HAP-1 (cell line): Measurements from ENCODE around the gene ITGB6.
"Not testable (repeated sequence)": the region's sequence is repeated elsewhere in the genome, so short reads cannot be mapped to it uniquely, and the experiment has no call there.

Experiments used
- DNase-seq, 2 experiments: peaks; one replicate each; pipeline ENCODE4 v3.0.0-alpha.2; 2016 to 2020; ENCODE audit warnings: low spot score in 2 of 2
- H3K27me3 ChIP-seq: fragments of 250-450 bp; sonication (Bioruptor Pico); 2 replicates; pipeline ENCODE4 v1.5.1; 2020; ENCODE audit warnings: low read depth, mild to moderate bottlenecking, moderate library complexity
- H3K36me3 ChIP-seq: fragments of 250-450 bp; sonication (Bioruptor Pico); replicated peaks from 2 replicates; pipeline ENCODE4 v1.5.1; 2020; ENCODE audit warnings: mild to moderate bottlenecking
- H3K4me1 ChIP-seq: fragments of 250-450 bp; sonication (Bioruptor Pico); 2 replicates; pipeline ENCODE4 v1.5.1; 2020; ENCODE audit warnings: mild to moderate bottlenecking
- H3K4me3 ChIP-seq: fragments of 250-450 bp; sonication (Bioruptor Pico); 2 replicates; pipeline ENCODE4 v1.5.1; 2020; ENCODE audit warnings: mild to moderate bottlenecking, moderate library complexity
- H3K9me3 ChIP-seq: fragments of 250-450 bp; sonication (Bioruptor Pico); 2 replicates; pipeline ENCODE4 v1.5.1; 2020; ENCODE audit warnings: mild to moderate bottlenecking, moderate library complexity
- in situ Hi-C: fragments of 300-500 bp; cut with MboI; formaldehyde crosslinking; loops from 3 replicates; pipeline ENCODE4 v1.14.3; 2020; ENCODE audit warnings: low sequenced_read_pairs, inconsistent platforms, mixed read lengths

Gene ITGB6

DNA sequence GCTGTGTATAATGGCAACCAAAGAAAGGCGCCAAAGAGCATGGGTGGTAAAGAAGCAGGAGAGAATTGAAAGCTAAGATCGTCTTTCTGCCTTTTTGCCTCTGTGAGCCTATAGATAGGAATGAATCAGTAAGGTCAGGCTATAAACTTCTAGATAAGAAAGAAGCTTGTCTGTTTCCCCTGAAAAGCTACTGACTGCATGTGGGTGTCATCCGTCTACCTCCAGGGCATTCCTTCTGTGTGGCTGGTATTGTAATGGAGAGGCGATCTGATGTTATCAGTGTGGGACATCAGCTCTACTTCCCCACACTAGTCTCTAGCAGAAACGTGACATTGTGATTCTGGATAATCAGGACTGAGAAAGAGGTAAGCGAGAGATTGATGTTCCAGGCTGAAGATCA lies 74.2 kb downstream of the ITGB6 start:
- Histone ChIP-seq H3K4me3 (no peak overlapping the region), H3K4me1 (no peaks in the 10 kb centered on the region; the same call in 1 of the 2 replicates), H3K36me3 (no peaks in the 10 kb centered on the region), H3K27me3 (peaks cover 2% of the 10 kb centered on the region; the same call in 1 of the 2 replicates), H3K9me3 (no peaks in the 10 kb centered on the region)
- peak; percentile 25 to 34 for DNase-seq
- in situ Hi-C loops, result no loop called here

DNA sequence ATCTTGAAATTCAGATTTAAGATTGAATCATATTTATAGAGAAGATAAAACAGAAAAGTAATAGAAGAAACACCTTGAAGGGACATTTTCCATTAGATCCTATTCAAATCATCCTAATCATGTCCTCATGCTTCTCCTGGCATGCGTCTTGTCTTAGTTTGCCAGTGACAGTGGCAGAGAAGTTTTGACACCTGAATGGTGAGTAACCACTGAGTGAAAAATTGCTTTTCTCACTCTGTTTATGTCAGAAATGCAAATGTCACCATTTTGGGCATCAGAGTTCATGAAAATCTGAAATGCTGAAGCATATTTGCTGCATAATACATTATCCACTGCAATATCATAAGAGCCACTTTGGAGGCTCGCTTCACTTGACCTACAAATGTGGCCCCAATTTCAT lies 74.7 kb downstream of the ITGB6 start:
- Histone ChIP-seq H3K36me3 (no peaks in the 10 kb centered on the region), H3K9me3 (no peaks in the 10 kb centered on the region), H3K4me1 (no peaks in the 10 kb centered on the region; the same call in 1 of the 2 replicates), H3K27me3 (peaks cover 2% of the 10 kb centered on the region; the same call in 1 of the 2 replicates), H3K4me3 (no peak overlapping the region)
- DNase-seq, result no peak
- in situ Hi-C loops, result no loop called here

DNA sequence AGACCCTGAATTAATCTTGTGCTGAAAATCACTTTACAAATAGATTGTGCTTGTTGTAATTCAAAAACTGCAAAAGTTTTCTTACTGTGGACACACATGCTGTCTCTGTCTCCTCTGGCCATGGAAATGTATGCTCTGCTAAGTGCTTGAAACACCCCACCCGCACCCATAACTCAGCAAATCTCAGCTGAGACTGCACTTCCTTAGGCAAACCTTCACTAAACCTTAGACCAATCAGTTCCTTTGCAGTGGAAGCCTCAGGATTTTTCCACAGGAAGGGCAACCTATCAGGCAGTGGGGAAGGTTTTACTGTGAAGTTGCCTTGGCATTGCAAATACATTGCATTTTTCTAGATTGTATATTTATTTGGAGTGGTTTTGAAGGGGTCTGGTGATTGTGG lies 75.5 kb downstream of the ITGB6 start:
- Histone ChIP-seq H3K4me1 (no peaks in the 10 kb centered on the region; the same call in 1 of the 2 replicates), H3K4me3 (no peak overlapping the region)

DNA sequence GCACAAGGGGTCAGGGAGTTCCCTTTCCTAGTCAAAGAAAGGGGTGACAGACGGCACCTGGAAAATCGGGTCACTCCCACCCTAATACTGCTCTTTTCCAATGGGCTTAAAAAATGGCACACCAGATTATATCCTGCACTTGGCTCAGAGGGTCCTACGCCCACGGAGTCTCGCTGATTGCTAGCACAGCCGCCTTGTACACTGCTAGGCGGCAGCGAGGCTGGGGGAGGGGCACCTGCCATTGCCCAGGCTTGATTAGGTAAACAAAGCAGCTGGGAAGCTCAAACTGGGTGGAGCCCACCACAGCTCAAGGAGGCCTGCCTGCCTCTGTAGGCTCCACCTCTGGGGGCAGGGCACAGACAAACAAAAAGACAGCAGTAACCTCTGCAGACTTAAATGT lies 85.4 kb downstream of the ITGB6 start:
- H3K9me3 ChIP-seq, in situ Hi-C loops, H3K36me3 ChIP-seq, H3K27me3 ChIP-seq: not testable (repeated sequence)
- DNase-seq, result peak in 1 of 2 experiments; percentile 30
- H3K4me1 ChIP-seq, result peaks cover 10% of the 10 kb centered on the region
- peak overlapping the region; percentile 14; the same call in 1 of the 2 replicates for H3K4me3 ChIP-seq

More for the DNA sequence above, 75.5 kb downstream of the ITGB6 start:
- Histone ChIP-seq H3K27me3 (peaks cover 2% of the 10 kb centered on the region; the same call in 1 of the 2 replicates), H3K36me3 (no peaks in the 10 kb centered on the region), H3K9me3 (no peaks in the 10 kb centered on the region)
- no peak for DNase-seq
- in situ Hi-C loops, result no loop called here

DNA sequence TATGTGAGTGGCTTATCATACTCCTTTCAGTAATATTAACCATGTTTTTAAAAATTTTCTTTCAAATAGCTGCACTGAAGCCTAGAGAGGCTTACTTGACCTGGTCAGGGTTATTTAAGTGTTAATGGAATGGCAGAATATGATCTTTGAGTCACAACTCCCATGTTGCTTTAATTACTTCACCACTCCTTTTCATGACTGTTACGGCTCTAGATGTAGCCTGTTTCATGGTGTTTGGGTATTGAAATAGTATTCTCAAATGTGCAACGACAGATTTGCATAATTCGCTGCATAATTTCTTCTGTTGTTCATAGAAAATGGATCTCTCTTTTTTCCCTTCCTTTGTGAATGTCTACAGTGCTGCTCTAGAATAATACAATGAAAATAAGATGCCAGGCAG lies 86.1 kb downstream of the ITGB6 start:
- in situ Hi-C loops, result no loop called here
- no peaks in the 10 kb centered on the region for H3K27me3 ChIP-seq

DNA sequence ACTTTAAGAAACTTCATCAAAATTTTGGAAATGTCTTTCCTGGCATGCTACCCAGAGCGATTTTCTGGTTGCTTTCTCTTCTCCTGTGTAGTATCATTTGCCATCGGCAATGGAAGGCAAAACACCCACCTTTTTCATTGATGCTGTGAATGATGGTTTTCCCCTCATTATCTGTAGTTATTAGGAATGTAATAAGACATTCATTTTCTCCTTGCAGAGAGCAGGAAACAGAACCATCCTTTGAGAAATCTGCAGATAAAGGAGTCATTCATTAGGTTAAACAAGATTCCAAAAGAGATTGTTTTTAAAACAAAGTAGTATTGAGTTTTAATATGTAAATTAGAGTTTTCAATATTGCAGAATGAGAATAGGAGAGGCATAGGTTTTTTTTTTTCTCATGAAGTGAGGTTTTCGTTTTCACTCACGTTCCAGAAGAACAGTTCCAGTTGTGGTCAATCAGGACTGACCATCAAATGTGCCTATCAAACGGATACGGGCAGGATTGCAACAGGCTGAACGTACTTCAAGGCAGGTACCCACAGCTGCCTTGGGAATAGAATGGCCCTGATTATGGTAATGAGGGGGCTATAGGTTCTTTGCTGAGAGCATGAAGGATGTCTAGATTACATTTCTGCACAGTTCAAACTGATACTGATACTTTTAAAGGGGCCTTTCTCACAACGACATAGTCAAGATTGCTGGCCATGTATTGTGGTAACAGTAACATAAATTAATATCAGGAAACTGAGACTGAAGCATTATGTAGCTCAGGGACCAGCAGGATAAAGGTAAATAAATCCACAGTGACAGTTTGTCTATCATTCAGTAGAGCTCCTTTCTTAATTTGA lies 87.9 kb downstream of the ITGB6 start:
- H3K27me3 ChIP-seq, result no peaks in the 10 kb centered on the region
- H3K36me3 ChIP-seq, result no peaks in the 10 kb centered on the region
- no peak for DNase-seq
- H3K4me3 ChIP-seq, result no peak overlapping the region
- in situ Hi-C loops, result no loop called here
- peaks cover 10% of the 10 kb centered on the region for H3K4me1 ChIP-seq
- H3K9me3 ChIP-seq, result no peaks in the 10 kb centered on the region

More for the DNA sequence above, 86.1 kb downstream of the ITGB6 start:
- no peak for DNase-seq
- no peak overlapping the region for H3K4me3 ChIP-seq
- H3K9me3 ChIP-seq, result no peaks in the 10 kb centered on the region
- H3K36me3 ChIP-seq, result no peaks in the 10 kb centered on the region
- peaks cover 10% of the 10 kb centered on the region for H3K4me1 ChIP-seq

DNA sequence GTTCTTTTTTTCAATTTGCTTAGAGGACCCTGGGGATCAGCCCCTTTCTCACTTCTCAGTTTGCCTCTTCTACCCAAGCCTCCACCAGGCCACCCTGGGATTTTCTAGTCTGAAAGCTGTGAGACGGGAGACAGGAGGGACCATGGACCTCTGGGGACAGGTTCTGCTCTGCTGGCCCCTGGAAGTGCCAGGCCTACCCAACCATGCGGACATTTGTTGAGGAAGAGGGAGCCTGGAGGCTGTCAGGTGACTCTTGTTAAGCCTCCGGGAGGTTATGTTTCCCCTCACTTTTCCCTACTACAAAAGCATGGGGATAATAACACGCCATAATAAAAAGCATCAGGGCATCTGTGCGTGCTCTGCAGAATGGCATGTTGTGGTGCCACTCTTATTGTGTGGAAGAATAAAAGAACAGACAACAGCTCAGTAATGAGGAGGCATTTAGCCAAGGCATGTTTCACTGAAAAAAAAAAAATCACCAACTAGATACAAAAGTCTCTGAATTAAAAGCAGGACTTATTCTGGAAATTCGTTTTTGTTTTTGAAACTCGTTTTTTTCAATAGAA lies 89.3 kb downstream of the ITGB6 start:
- H3K36me3 ChIP-seq, result no peaks in the 10 kb centered on the region
- in situ Hi-C loops, result no loop called here
- no peaks in the 10 kb centered on the region for H3K9me3 ChIP-seq
- peak in 1 of 2 experiments; percentile 7 for DNase-seq
- H3K4me3 ChIP-seq, result no peak overlapping the region
- peaks cover 10% of the 10 kb centered on the region for H3K4me1 ChIP-seq
- H3K27me3 ChIP-seq, result no peaks in the 10 kb centered on the region

DNA sequence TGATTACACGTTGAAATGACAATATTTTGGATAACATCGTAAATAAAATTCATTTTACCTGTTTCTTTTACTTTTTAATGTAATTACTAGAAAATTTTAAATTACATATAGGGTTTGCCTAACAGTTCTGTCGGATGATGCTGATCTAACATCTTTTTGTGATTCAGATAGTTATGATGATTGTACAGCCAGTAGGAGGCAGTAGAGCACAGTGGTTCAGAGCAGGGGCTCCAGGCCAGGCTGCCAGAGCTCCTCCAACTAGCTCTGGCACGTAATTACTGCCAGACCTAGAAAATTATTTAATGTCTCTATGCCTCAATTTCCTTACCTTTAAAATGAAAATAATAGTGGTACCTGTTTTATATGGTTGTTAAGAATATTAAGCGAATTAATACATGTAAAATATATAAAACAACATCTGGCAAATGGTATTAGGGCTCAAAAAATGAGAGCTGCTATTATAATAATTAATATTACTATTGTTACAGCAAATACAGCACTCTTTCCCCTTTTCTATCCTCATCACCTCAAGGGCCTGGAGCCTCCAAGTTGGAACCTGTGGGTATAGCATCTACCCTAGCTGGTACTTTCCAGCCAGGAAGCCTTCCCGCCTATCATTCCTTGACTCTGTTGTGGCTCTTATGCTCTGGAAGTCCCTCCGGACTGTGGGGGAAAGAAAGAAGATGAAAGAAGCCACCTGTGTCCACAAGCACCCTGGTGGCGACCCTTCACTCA lies 90.0 kb downstream of the ITGB6 start:
- in situ Hi-C loops, result no loop called here
- no peaks in the 10 kb centered on the region for H3K27me3 ChIP-seq

DNA sequence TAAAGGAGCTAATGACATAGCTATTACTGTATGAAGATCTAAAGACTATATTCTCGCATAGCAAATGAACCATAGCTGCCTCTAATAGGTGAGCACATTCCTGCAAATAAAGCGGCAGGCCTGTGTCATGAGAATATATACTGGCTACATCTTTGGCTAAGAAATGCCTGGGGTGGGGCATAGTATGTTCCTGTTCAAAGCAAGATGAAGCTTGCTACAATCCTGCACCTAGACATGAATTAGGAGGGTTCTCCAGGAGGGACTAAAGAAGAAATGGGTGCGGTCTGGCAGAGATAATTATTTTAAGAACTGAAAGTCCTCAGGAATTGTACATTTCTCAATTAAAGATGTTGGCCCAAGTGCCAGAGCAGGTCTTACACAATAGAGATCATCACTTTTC lies 90.8 kb downstream of the ITGB6 start:
- H3K4me1 ChIP-seq, result peaks cover 9% of the 10 kb centered on the region
- no peak for DNase-seq
- no peak overlapping the region for H3K4me3 ChIP-seq
- H3K36me3 ChIP-seq, result no peaks in the 10 kb centered on the region
- no peaks in the 10 kb centered on the region for H3K27me3 ChIP-seq
- no peaks in the 10 kb centered on the region for H3K9me3 ChIP-seq
- in situ Hi-C loops, result no loop called here

More for the DNA sequence above, 90.0 kb downstream of the ITGB6 start:
- H3K9me3 ChIP-seq, result no peaks in the 10 kb centered on the region
- DNase-seq, result peak; percentile 65 to 78
- peaks cover 10% of the 10 kb centered on the region for H3K4me1 ChIP-seq
- H3K36me3 ChIP-seq, result no peaks in the 10 kb centered on the region
- H3K4me3 ChIP-seq, result no peak overlapping the region

DNA sequence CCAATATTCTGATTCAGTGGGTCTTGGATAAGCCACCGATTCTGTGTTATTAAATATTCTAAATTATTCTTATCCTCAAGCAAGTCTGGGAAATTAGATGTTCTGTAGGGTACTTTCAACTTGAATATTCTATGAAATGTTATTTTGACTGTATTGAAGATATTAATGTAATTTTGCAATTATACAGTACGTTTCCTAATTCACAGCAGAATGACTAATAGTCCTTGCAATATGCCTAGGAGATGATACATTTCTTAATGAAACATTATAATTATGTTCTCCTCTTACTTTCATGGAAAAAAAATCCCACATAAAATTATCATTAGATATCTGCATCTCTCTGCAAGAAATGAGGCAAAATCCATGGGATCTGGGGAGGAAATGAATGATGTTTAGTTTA lies 91.4 kb downstream of the ITGB6 start:
- Histone ChIP-seq H3K27me3 (no peaks in the 10 kb centered on the region), H3K4me3 (no peak overlapping the region), H3K9me3 (no peaks in the 10 kb centered on the region), H3K36me3 (no peaks in the 10 kb centered on the region), H3K4me1 (peaks cover 4% of the 10 kb centered on the region)
- DNase-seq, result no peak
- in situ Hi-C loops, result no loop called here

DNA sequence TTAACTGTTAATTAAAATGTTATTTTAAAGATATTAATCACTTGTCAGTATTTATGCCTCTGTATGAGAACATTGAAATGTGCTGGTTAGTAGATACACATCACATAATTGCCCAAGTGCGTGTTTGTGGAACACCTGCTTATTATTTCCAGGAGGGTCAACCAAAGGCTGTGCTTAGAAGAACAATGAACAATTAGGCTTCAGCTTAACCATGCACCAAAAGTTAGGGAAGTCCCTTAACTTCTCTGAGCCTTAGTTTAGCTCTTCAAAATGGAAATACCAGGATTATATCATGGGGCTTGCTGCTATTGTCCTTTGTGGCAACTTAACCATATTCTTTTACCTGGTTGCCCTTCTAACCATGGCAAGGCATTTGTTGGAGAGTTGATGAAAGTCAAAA lies 94.7 kb downstream of the ITGB6 start:
- Histone ChIP-seq H3K9me3 (no peaks in the 10 kb centered on the region), H3K36me3 (no peaks in the 10 kb centered on the region), H3K4me3 (no peak overlapping the region), H3K27me3 (no peaks in the 10 kb centered on the region), H3K4me1 (peaks cover 6% of the 10 kb centered on the region; the same call in 1 of the 2 replicates)
- in situ Hi-C loops, result no loop called here
- no peak for DNase-seq

DNA sequence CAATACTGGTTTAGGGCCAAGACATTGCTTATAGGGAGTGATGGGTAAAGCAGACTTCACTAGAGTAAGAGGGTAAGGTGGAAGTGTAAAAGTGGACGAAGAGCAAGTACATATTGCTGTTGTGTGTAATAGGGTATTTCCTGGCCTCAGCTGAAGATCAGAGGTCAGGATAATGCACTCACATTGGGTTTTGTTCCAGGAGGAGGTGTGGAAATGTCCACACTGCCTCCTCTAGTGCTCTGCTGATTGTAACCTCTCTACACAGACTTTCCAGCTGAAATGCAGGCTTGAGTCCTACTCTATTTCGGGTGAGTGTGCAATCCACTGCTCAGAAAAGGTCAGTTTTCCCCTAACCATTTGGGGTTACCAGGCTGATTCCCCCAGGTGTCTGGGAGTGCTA lies 96.0 kb downstream of the ITGB6 start:
- no peak for DNase-seq
- in situ Hi-C loops, result no loop called here

DNA sequence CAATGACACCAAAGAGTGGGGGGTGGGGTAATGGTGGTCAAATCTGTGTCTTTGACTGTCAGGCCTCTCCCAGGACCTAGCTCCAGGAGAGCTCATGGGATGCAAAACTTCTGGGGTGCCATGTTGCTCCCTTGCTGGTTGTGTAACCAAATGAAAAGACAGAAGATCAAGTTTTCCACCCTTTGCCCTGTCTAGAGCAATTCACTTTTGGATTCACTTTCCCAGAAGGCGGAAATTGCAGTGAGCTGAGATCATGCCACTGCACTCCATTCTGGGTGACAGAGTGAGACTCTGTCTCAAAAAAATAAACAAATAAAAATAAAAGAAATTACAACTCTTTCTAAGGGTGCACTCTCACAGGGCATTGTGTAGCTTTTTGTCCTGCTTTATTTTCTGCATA lies 102.7 kb downstream of the ITGB6 start:
- no peak for DNase-seq
- Histone ChIP-seq H3K4me3 (no peak overlapping the region), H3K27me3 (no peaks in the 10 kb centered on the region), H3K36me3 (no peaks in the 10 kb centered on the region), H3K9me3 (peaks cover 2% of the 10 kb centered on the region; the same call in 1 of the 2 replicates), H3K4me1 (no peaks in the 10 kb centered on the region)
- in situ Hi-C loops, result loop anchor here (25.0 kb wide), 1 partner anchor 890 kb away; no protein-coding TSS in a partner anchor

More for the DNA sequence above, 96.0 kb downstream of the ITGB6 start:
- H3K4me1 ChIP-seq, result peaks cover 6% of the 10 kb centered on the region; the same call in 1 of the 2 replicates
- H3K4me3 ChIP-seq, result no peak overlapping the region
- no peaks in the 10 kb centered on the region for H3K27me3 ChIP-seq
- H3K36me3 ChIP-seq, result no peaks in the 10 kb centered on the region
- H3K9me3 ChIP-seq, result no peaks in the 10 kb centered on the region
